ENCODE data around the gene PCYT1A.

Gene PCYT1A

DNA sequence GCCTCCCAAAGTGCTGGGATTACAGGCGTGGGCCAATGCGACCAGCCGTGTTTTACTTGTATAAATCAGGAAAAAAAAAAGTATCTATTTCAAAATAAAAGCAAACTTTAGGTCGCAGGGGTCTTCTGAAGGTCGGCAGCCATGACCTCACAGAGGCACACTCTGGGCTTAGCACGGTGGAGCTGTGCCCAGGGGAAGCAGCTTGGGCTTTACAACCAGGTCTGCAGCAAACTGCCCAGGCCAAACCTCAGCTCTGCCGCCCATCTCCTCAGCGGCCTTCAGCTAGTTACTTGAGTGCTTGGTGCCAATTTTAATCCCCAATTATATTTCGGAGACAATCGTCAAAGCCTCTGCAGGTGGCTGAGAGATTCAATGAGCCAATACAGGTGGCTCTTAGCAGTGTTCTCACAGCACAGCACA is 106.4 kb downstream of the PCYT1A start:
- DNase-seq (ENCODE audit: low spot score): no peak
- TF ChIP-seq, protein P1, sequence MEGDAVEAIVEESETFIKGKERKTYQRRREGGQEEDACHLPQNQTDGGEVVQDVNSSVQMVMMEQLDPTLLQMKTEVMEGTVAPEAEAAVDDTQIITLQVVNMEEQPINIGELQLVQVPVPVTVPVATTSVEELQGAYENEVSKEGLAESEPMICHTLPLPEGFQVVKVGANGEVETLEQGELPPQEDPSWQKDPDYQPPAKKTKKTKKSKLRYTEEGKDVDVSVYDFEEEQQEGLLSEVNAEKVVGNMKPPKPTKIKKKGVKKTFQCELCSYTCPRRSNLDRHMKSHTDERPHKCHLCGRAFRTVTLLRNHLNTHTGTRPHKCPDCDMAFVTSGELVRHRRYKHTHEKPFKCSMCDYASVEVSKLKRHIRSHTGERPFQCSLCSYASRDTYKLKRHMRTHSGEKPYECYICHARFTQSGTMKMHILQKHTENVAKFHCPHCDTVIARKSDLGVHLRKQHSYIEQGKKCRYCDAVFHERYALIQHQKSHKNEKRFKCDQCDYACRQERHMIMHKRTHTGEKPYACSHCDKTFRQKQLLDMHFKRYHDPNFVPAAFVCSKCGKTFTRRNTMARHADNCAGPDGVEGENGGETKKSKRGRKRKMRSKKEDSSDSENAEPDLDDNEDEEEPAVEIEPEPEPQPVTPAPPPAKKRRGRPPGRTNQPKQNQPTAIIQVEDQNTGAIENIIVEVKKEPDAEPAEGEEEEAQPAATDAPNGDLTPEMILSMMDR (IDR thresholded peaks at IDR 0.05; ENCODE audit: extremely low read depth, insufficient read depth, missing control alignments): no peak
- in situ Hi-C loops (cut with MboI; ENCODE audit: low pct_unique_long_range_greater_than_20kb, low sequenced_read_pairs, unreplicated experiment): no loop called here

DNA sequence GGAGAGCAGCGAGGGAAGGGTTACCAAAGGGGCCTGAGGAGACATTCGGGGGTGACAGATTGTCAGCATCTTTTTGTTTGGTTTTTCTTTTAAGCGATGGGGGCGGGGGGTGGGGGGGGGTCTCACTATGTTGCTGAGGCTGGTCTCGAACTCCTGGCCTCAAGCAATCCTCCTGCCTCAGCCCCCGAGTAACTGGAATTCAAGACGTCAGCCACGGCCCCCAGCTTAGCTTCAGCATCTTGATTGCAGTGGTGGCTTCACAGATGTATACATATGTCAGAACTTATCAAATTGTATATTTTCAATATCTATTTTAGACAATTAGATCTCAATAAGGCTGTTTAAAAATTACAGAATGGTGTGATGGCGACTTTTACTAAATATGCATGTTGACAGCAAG is 107.2 kb downstream of the PCYT1A start:
- in situ Hi-C loops (cut with MboI; ENCODE audit: low pct_unique_long_range_greater_than_20kb, low sequenced_read_pairs, unreplicated experiment): no loop called here
- TF ChIP-seq, protein P1 (IDR thresholded peaks at IDR 0.05; ENCODE audit: extremely low read depth, insufficient read depth, missing control alignments): no peak
- DNase-seq (ENCODE audit: low spot score): no peak
